Measurements from ENCODE around the gene COG5. TPM values are rescaled to one million over a fixed set of nuclear protein-coding genes. Genes with fewer than 3 reads are reported as not detected.

The COG5 gene
- total and polyA plus RNA-seq, 3 donors from 2014 or later: 27.1 to 76.1 (median 70.6) TPM

- Histone ChIP-seq H3K27me3 (no peaks in the 10 kb centered on the region), H3K9me3 (no peaks in the 10 kb centered on the region), H3K4me3 (no peak overlapping the region), H3K4me1 (peaks cover 9% of the 10 kb centered on the region), H3K36me3 (ENCODE audit: low read depth, missing control alignments) (no peaks in the 10 kb centered on the region), H3K27ac (peak overlapping the region; percentile 66 to 79)
- no peak for DNase-seq
- no peak for TF ChIP-seq POLR2A (IDR thresholded peaks at IDR 0.05)
- no peak for TF ChIP-seq CTCF (IDR thresholded peaks at IDR 0.05)
- 56 to 81% methylated on average over 1 of the region's 1 CpG for WGBS, 2 donors
- intact Hi-C loops (cut with DNase I; ENCODE audit: low total_unique reads): no loop called here
Measured at GRCh38 chr7:107291434-107291833, 272.3 kb downstream of the COG5 start.

- Histone ChIP-seq H3K9me3 (no peaks in the 10 kb centered on the region), H3K36me3 (ENCODE audit: low read depth, missing control alignments) (no peaks in the 10 kb centered on the region), H3K27ac (peak overlapping the region in 1 of 2 donors; percentile 37), H3K4me1 (peaks cover 8% of the 10 kb centered on the region), H3K27me3 (no peaks in the 10 kb centered on the region), H3K4me3 (no peak overlapping the region)
- WGBS, 2 donors: 73 to 81% methylated on average over 4 of the region's 4 CpGs
- intact Hi-C loops (cut with DNase I; ENCODE audit: low total_unique reads): no loop called here
- TF ChIP-seq POLR2A (IDR thresholded peaks at IDR 0.05) (no peak), CTCF (IDR thresholded peaks at IDR 0.05) (no peak)
- no peak for DNase-seq
Measured at GRCh38 chr7:107286751-107287621, 276.7 kb downstream of the COG5 start.

GRCh38 chr7:107284911-107285479 is 278.7 kb downstream of the COG5 start:
- 70 to 71% methylated on average over 4 of the region's 4 CpGs for WGBS, 2 donors
- no peak overlapping the region for H3K27ac ChIP-seq
- intact Hi-C loops (cut with DNase I; ENCODE audit: low total_unique reads): no loop called here

GRCh38 chr7:107277331-107277730 is 286.4 kb downstream of the COG5 start:
- Histone ChIP-seq H3K36me3 (ENCODE audit: low read depth, missing control alignments) (no peaks in the 10 kb centered on the region), H3K9me3 (no peaks in the 10 kb centered on the region), H3K27me3 (no peaks in the 10 kb centered on the region), H3K27ac (no peak overlapping the region), H3K4me1 (no peaks in the 10 kb centered on the region), H3K4me3 (no peak overlapping the region)
- 81 to 93% methylated on average over 2 of the region's 2 CpGs for WGBS, 2 donors
- TF ChIP-seq POLR2A (IDR thresholded peaks at IDR 0.05): no peak
- TF ChIP-seq CTCF (IDR thresholded peaks at IDR 0.05): no peak
- intact Hi-C loops (cut with DNase I; ENCODE audit: low total_unique reads): no loop called here
- DNase-seq: no peak

More at GRCh38 chr7:107284911-107285479, 278.7 kb downstream of the COG5 start:
- no peak for DNase-seq
- H3K4me3 ChIP-seq: no peak overlapping the region
- peaks cover 3% of the 10 kb centered on the region for H3K4me1 ChIP-seq
- TF ChIP-seq POLR2A (IDR thresholded peaks at IDR 0.05) (no peak), CTCF (IDR thresholded peaks at IDR 0.05) (no peak)
- H3K9me3 ChIP-seq: no peaks in the 10 kb centered on the region
- no peaks in the 10 kb centered on the region for H3K36me3 ChIP-seq (ENCODE audit: low read depth, missing control alignments)
- no peaks in the 10 kb centered on the region for H3K27me3 ChIP-seq
